ENCODE measurements around the gene C6orf89. TPM values are rescaled to one million over a fixed set of nuclear protein-coding genes. Genes with fewer than 3 reads are reported as not detected.

C6orf89 gene
- total and polyA plus RNA-seq, 2 of the 13 experiments (the other 11 are each of a cell fraction or from before 2014, with no cell fraction given), result 22.1 to 32.2 TPM

GRCh38 chr6:36885461-36886401, at the start of gene C6orf89 (continued):
- TF ChIP-seq CERS6 (CRISPR knock-in tag; IDR thresholded peaks at IDR 0.05) (no peak), ZNF124 (CRISPR knock-in tag; IDR thresholded peaks at IDR 0.05) (no peak; the same call in 1 of the 2 replicates), RNF219 (CRISPR knock-in tag; IDR thresholded peaks at IDR 0.05) (0 out of 2 replicates have a peak, but pooled peaks have one; percentile 56), CHCHD3 (CRISPR knock-in tag; IDR thresholded peaks at IDR 0.05) (peak; percentile 94), ZNF207 (IDR thresholded peaks at IDR 0.05; ENCODE audit: borderline replicate concordance) (no peak), ZNF251 (CRISPR knock-in tag; IDR thresholded peaks at IDR 0.05) (no peak), ZNF225 (CRISPR knock-in tag; IDR thresholded peaks at IDR 0.05) (0 out of 2 replicates have a peak, but pooled peaks have one; percentile 46), ZZZ3 (CRISPR knock-in tag; IDR thresholded peaks at IDR 0.05; ENCODE audit: borderline replicate concordance) (peak; percentile 99), ZNF333 (CRISPR knock-in tag; IDR thresholded peaks at IDR 0.05; ENCODE audit: borderline replicate concordance) (peak; percentile 27; the same call in 1 of the 2 replicates), SSRP1 (CRISPR knock-in tag; IDR thresholded peaks at IDR 0.05) (no peak), HNRNPK (IDR thresholded peaks at IDR 0.05; ENCODE audit: low read depth, low read length, poor library complexity, severe bottlenecking) (peak; percentile 58), ZNF160 (CRISPR knock-in tag; IDR thresholded peaks at IDR 0.05) (peak; percentile 80; the same call in 1 of the 2 replicates), ZFAT (CRISPR knock-in tag; conservative IDR thresholded peaks at IDR 0.05) (no peak), PRPF4 (IDR thresholded peaks at IDR 0.05; ENCODE audit: low read depth, low read length, poor library complexity, severe bottlenecking) (no peak), ZMAT5 (CRISPR knock-in tag; IDR thresholded peaks at IDR 0.05; ENCODE audit: borderline replicate concordance, low read depth) (no peak), NR1H2 (CRISPR knock-in tag; IDR thresholded peaks at IDR 0.05; ENCODE audit: borderline replicate concordance, low read depth) (no peak), ZNF672 (CRISPR knock-in tag; IDR thresholded peaks at IDR 0.05) (no peak), ZNF7 (CRISPR knock-in tag; IDR thresholded peaks at IDR 0.05) (0 out of 2 replicates have a peak, but pooled peaks have one; percentile 22), JUNB (CRISPR knock-in tag; IDR thresholded peaks at IDR 0.05; ENCODE audit: borderline replicate concordance) (no peak), ZNF572 (CRISPR knock-in tag; IDR thresholded peaks at IDR 0.05) (0 out of 2 replicates have a peak, but pooled peaks have one; percentile 69), ZNF18 (CRISPR knock-in tag; IDR thresholded peaks at IDR 0.05; ENCODE audit: insufficient replicate concordance) (peak; percentile 94), POLR2G (IDR thresholded peaks at IDR 0.05; ENCODE audit: low read depth, low read length) (peak; percentile 83), NFYC (CRISPR knock-in tag; IDR thresholded peaks at IDR 0.05) (peak; percentile 48; the same call in 1 of the 2 replicates), DRAP1 (CRISPR knock-in tag; IDR thresholded peaks at IDR 0.05) (peak; percentile 79)

Measured in HepG2 (cell line).